HUES64 (cell line): ENCODE results near the gene SDHB. TPM values are rescaled to one million over a fixed set of nuclear protein-coding genes. Genes with fewer than 3 reads are reported as not detected.

Source experiments
- H3K27ac ChIP-seq: 2 replicates; pipeline ENCODE4 v1.7.0; 2013; ENCODE audit warnings: low read depth, low read length, inconsistent platforms
- H3K27me3 ChIP-seq: 2 replicates; pipeline ENCODE4 v1.6.1; 2013; ENCODE audit warnings: mild to moderate bottlenecking, low read length; ENCODE audit not compliant: insufficient read depth
- H3K36me3 ChIP-seq: 2 replicates; pipeline ENCODE4 v1.6.1; 2013; ENCODE audit warnings: mild to moderate bottlenecking, low read length; ENCODE audit not compliant: insufficient read depth
- H3K4me1 ChIP-seq: 2 replicates; pipeline ENCODE4 v1.6.1; 2013; ENCODE audit warnings: mild to moderate bottlenecking, low read length, moderate library complexity; ENCODE audit not compliant: insufficient read depth
- H3K4me3 ChIP-seq: 2 replicates; pipeline ENCODE4 v1.5.1; 2013; ENCODE audit warnings: mild to moderate bottlenecking, low read length, moderate library complexity
- H3K9ac ChIP-seq: 2 replicates; pipeline ENCODE4 v1.6.1; 2013; ENCODE audit warnings: mild to moderate bottlenecking, low read depth, low read length
- H3K9me3 ChIP-seq: 2 replicates; pipeline ENCODE4 v1.6.1; 2013; ENCODE audit warnings: low read depth, low read length; ENCODE audit not compliant: insufficient read depth
- WGBS: fragments of 150-250, 120-280 bp; methylation state at CpG from one replicate; pipeline ENCODE4 v1.1.7; 2013; ENCODE audit warnings: missing lambda C conversion rate; 5-methylcytosine and 5-hydroxymethylcytosine counted together
- polyA plus RNA-seq, 2 experiments: library from polyadenylated mRNA; stranded (reverse); fragments of 50-300 nt; gene quantifications; one replicate each; pipeline ENCODE4 v1.2.3, GENCODE V29; 2013

Gene SDHB
- 84.9 TPM for polyA plus RNA-seq (2013, experiment 1 of 2)
- 100 TPM for polyA plus RNA-seq (2013, experiment 2 of 2)

GRCh38 chr1:17053685-17054410, at the start of gene SDHB:
Gene SDHB (minus strand): TSS chr1:17054032. CDS start chr1:17054019, 13 bp downstream.
- Histone ChIP-seq H3K36me3 (peaks cover 26% of the 10 kb centered on the region), H3K4me1 (peaks cover 9% of the 10 kb centered on the region; the same call in 1 of the 2 replicates), H3K27ac (peak within 1 kb of the TSS; percentile 62; the same call in 1 of the 2 replicates), H3K9ac (peak within 1 kb of the TSS; percentile 75), H3K4me3 (peak within 1 kb of the TSS; percentile 95), H3K27me3 (no peaks in the 10 kb centered on the region), H3K9me3 (no peaks in the 10 kb centered on the region)
- WGBS: under 1% methylated on average over 44 of the region's 44 CpGs

GRCh38 chr1:17102232-17102631, 48.4 kb upstream of the SDHB start:
- Histone ChIP-seq H3K36me3 (no peaks in the 10 kb centered on the region), H3K4me3 (no peak overlapping the region), H3K4me1 (0 out of 2 replicates have a peak, but pooled peaks cover 7% of the 10 kb centered on the region), H3K9ac (no peak overlapping the region), H3K27ac (no peak overlapping the region), H3K9me3 (no peaks in the 10 kb centered on the region), H3K27me3 (no peaks in the 10 kb centered on the region)
- 82% methylated on average over 2 of the region's 2 CpGs for WGBS

GRCh38 chr1:17101261-17101660, 47.4 kb upstream of the SDHB start:
- Histone ChIP-seq H3K4me1 (0 out of 2 replicates have a peak, but pooled peaks cover 7% of the 10 kb centered on the region), H3K27ac (no peak overlapping the region), H3K27me3 (no peaks in the 10 kb centered on the region), H3K9ac (no peak overlapping the region), H3K9me3 (no peaks in the 10 kb centered on the region), H3K4me3 (no peak overlapping the region), H3K36me3 (no peaks in the 10 kb centered on the region)
- WGBS: 81% methylated on average over 4 of the region's 4 CpGs

DNA sequence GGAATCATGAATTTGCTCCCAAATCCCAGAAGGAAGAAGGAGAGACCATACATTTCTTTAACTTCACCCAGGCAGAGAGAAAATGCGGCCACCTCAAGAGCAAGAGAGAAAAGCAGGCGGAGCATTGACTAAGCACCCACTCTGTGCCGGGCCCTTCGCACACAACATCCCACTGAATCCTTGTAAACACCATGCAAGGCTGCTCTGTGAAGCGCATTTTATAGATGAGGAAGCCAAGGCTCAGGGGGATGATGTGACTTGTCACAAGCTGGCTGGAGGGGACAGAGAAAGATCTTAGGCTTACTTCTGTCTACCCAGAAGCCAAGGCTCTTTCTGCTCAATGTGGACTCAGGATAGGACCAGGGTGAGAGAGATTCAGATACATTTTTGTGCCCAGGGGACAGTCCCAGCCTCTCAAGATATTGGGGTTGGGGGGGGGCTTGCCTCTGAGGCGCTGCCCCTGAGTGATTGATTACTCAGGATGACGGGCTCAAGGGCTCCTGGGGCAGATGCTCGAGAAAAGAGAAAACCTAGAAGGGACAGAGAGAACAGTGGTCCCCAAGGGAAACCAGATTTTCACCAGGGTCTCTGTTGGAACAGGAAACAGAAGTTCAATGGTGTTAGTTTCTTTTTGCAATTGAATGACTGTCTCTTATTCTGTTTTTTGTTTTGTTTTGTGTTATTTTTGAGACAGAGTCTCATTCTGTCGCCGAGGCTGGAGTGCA, 45.9 kb upstream of the SDHB start:
- WGBS: 78% methylated on average over 10 of the region's 10 CpGs

GRCh38 chr1:17098446-17099317, 44.9 kb upstream of the SDHB start:
- Histone ChIP-seq H3K4me1 (0 out of 2 replicates have a peak, but pooled peaks cover 7% of the 10 kb centered on the region), H3K27ac (no peak overlapping the region), H3K27me3 (no peaks in the 10 kb centered on the region), H3K4me3 (no peak overlapping the region), H3K36me3 (no peaks in the 10 kb centered on the region), H3K9ac (no peak overlapping the region), H3K9me3 (no peaks in the 10 kb centered on the region)
- 73% methylated on average over 13 of the region's 13 CpGs for WGBS

More for the DNA sequence above, 45.9 kb upstream of the SDHB start:
- H3K27me3 ChIP-seq: no peaks in the 10 kb centered on the region
- no peak overlapping the region for H3K9ac ChIP-seq
- H3K4me3 ChIP-seq: no peak overlapping the region
- H3K27ac ChIP-seq: no peak overlapping the region
- H3K4me1 ChIP-seq: 0 out of 2 replicates have a peak, but pooled peaks cover 7% of the 10 kb centered on the region
- no peaks in the 10 kb centered on the region for H3K9me3 ChIP-seq
- H3K36me3 ChIP-seq: no peaks in the 10 kb centered on the region

- Histone ChIP-seq H3K4me1 (0 out of 2 replicates have a peak, but pooled peaks cover 7% of the 10 kb centered on the region), H3K36me3 (no peaks in the 10 kb centered on the region), H3K27ac (no peak overlapping the region), H3K9me3 (no peaks in the 10 kb centered on the region), H3K9ac (no peak overlapping the region), H3K27me3 (no peaks in the 10 kb centered on the region), H3K4me3 (no peak overlapping the region)
- WGBS: 23% methylated on average over 14 of the region's 14 CpGs
Observed at GRCh38 chr1:17097787-17098186, 44.0 kb upstream of the SDHB start.

DNA sequence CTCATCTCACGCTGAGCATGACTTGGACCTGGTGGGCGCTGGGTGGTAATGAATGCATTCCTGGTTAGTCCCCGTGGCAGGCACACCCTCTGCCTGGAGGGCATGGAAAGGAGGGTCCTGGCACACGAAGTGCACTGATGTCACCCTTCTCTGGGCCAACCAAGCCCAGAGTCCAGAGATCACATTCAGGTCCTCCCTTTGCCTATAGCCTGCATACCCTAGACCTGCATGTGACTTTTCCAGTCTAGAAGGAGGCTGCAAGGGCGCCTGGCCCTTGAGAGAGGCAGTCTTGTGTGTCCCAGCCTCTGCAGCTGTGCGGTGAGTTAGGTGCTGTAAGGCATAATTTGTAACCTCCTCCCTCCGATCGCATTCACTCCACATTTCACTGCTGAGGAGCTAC, 43.3 kb upstream of the SDHB start:
- WGBS: 91% methylated on average over 8 of the region's 8 CpGs
- Histone ChIP-seq H3K9me3 (no peaks in the 10 kb centered on the region), H3K9ac (no peak overlapping the region), H3K27ac (no peak overlapping the region), H3K36me3 (no peaks in the 10 kb centered on the region), H3K4me1 (0 out of 2 replicates have a peak, but pooled peaks cover 7% of the 10 kb centered on the region), H3K4me3 (no peak overlapping the region), H3K27me3 (no peaks in the 10 kb centered on the region)

GRCh38 chr1:17096584-17096983, 42.8 kb upstream of the SDHB start:
- Histone ChIP-seq H3K4me3 (no peak overlapping the region), H3K9me3 (no peaks in the 10 kb centered on the region), H3K36me3 (no peaks in the 10 kb centered on the region), H3K4me1 (0 out of 2 replicates have a peak, but pooled peaks cover 7% of the 10 kb centered on the region), H3K9ac (no peak overlapping the region), H3K27ac (no peak overlapping the region), H3K27me3 (no peaks in the 10 kb centered on the region)
- 0% methylated on average over 1 of the region's 1 CpG for WGBS

GRCh38 chr1:17095141-17095540, 41.3 kb upstream of the SDHB start:
- no peak overlapping the region for H3K4me3 ChIP-seq
- H3K9ac ChIP-seq: no peak overlapping the region
- H3K27ac ChIP-seq: no peak overlapping the region
- WGBS: 60% methylated on average over 3 of the region's 4 CpGs
- H3K4me1 ChIP-seq: 0 out of 2 replicates have a peak, but pooled peaks cover 7% of the 10 kb centered on the region
- H3K9me3 ChIP-seq: no peaks in the 10 kb centered on the region
- H3K36me3 ChIP-seq: no peaks in the 10 kb centered on the region
- H3K27me3 ChIP-seq: no peaks in the 10 kb centered on the region

- H3K27ac ChIP-seq: no peak overlapping the region
- 0 out of 2 replicates have a peak, but pooled peaks cover 7% of the 10 kb centered on the region for H3K4me1 ChIP-seq
- 84% methylated on average over 4 of the region's 5 CpGs for WGBS
- no peaks in the 10 kb centered on the region for H3K9me3 ChIP-seq
- H3K4me3 ChIP-seq: no peak overlapping the region
- H3K27me3 ChIP-seq: no peaks in the 10 kb centered on the region
- no peaks in the 10 kb centered on the region for H3K36me3 ChIP-seq
- no peak overlapping the region for H3K9ac ChIP-seq
Observed at GRCh38 chr1:17094664-17095063, 40.8 kb upstream of the SDHB start.
